CD4-positive, alpha-beta T cell treated with Interleukin-15 for 4 hours (primary cell): ENCODE measurements around the gene TMEM243.

Experiments
- DNase-seq: peaks from one replicate; pipeline ENCODE4 v3.0.0-alpha.2; 2020; ENCODE audit warnings: low spot score

TMEM243 gene

GRCh38 chr7:87155788-87156187, 63.7 kb downstream of the TMEM243 start:
- DNase-seq: no peak

- DNase-seq: no peak
These were observed 65.0 kb downstream of the TMEM243 start for GRCh38 chr7:87154569-87154968.

- DNase-seq: no peak
These were observed 65.4 kb downstream of the TMEM243 start for GRCh38 chr7:87154166-87154565.

- DNase-seq: peak; percentile 25
These were observed 66.5 kb downstream of the TMEM243 start for GRCh38 chr7:87152897-87153641.

GRCh38 chr7:87152112-87152896, 67.2 kb downstream of the TMEM243 start, which contains the start of gene DMTF1:
TSS of gene DMTF1 (plus strand) at chr7:87152453. CDS start at chr7:87164942, 12,489 bp downstream.
- peak; percentile 81 for DNase-seq

GRCh38 chr7:87151729-87152111, 67.8 kb downstream of the TMEM243 start:
- no peak for DNase-seq

GRCh38 chr7:87151002-87151728, 68.4 kb downstream of the TMEM243 start:
- DNase-seq: no peak

- peak; percentile 9 for DNase-seq
These were observed 71.1 kb downstream of the TMEM243 start for GRCh38 chr7:87148332-87148955.

- no peak for DNase-seq
These were observed 72.0 kb downstream of the TMEM243 start for GRCh38 chr7:87147500-87147899.

- DNase-seq: no peak
These were observed 72.7 kb downstream of the TMEM243 start for GRCh38 chr7:87146740-87147386.
